Mesodermal cell (in vitro differentiated cells): Measurements from ENCODE around the gene SNX32. TPM values are rescaled to one million over a fixed set of nuclear protein-coding genes. Genes with fewer than 3 reads are reported as not detected.

Experiments used
- H3K27ac ChIP-seq: 2 replicates; pipeline ENCODE4 v1.7.0; 2013; ENCODE audit warnings: mild to moderate bottlenecking, low read depth, low read length, moderate library complexity; ENCODE audit not compliant: severe bottlenecking
- H3K36me3 ChIP-seq: 2 replicates; pipeline ENCODE4 v1.7.1; 2013; ENCODE audit warnings: mild to moderate bottlenecking, low read length, moderate library complexity; ENCODE audit not compliant: control insufficient read depth, insufficient read depth
- H3K4me1 ChIP-seq: one replicate; pipeline ENCODE4 v1.7.1; 2013; ENCODE audit warnings: mild to moderate bottlenecking, low read length; ENCODE audit not compliant: insufficient read depth, control insufficient read depth, poor library complexity, severe bottlenecking
- H3K4me3 ChIP-seq: 2 replicates; pipeline ENCODE4 v1.7.0; 2013; ENCODE audit warnings: low read length, control low read depth, mild to moderate bottlenecking; ENCODE audit not compliant: insufficient read depth, poor library complexity, severe bottlenecking; ENCODE audit errors: extremely low read depth
- H3K9me3 ChIP-seq: 2 replicates; pipeline ENCODE4 v1.7.1; 2013; ENCODE audit warnings: mild to moderate bottlenecking, low read length, moderate library complexity; ENCODE audit not compliant: control insufficient read depth
- WGBS, 2 experiments: methylation state at CpG; one replicate each; pipeline ENCODE4 v1.1.5; 2013; ENCODE audit warnings: missing lambda C conversion rate in 2 of 2; ENCODE audit not compliant: insufficient coverage in 2 of 2; 5-methylcytosine and 5-hydroxymethylcytosine counted together
- polyA plus RNA-seq, 2 experiments: library from polyadenylated mRNA; stranded (reverse); fragments of 50-300 nt; gene quantifications; one replicate each; pipeline ENCODE4 v1.2.3, GENCODE V29; 2013

SNX32 gene
- 2.4 TPM for polyA plus RNA-seq (2013, experiment 1 of 2)
- 1.7 TPM for polyA plus RNA-seq (2013, experiment 2 of 2)

DNA sequence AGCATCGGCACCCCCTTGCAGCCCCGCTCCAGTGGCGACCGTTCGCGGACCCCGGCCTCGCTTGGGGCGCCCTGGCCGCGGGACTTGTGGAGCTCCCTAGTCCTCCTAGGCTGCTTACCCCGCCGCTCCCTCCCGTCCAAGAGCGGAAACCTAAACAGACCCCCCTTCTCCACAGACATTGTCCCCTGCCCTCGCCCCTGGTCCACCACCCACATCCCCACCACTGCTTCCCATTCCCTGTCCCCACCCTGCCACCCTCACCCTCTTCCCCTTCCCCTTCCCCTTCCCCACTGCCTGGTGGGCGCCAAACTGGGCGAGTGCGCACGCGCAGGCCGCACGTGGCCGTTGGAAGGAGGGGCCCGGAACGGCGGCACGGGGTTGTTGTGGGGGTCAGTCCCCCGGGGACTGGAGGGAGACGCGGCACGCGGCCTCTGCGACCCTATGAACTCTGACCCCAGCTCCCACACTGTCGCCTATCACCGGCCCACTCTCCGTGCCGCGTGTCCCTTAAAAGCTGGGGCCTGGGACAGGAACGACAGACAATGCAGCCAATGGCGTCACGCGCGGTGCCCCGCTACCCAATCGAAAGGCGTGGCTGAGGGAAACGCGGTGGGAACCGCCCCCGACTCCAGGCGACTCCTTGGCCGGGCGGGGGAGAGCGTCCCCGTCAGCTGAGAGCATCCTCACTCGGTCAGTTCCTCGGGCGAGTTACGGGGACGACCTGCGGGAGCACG, at the start of gene SNX32:
Gene SNX32 (plus strand): TSS at position 667 of the 734 bp plus-strand sequence. CDS start 103 bp downstream, outside the sequence.
- H3K4me3 ChIP-seq = peak within 1 kb of the TSS; percentile 53
- H3K9me3 ChIP-seq = no peaks in the 10 kb centered on the region
- 5% methylated on average over 50 of the region's 63 CpGs for WGBS, 2 experiments
- H3K36me3 ChIP-seq = no peaks in the 10 kb centered on the region
- H3K27ac ChIP-seq = peak within 1 kb of the TSS; percentile 59
- peaks cover 4% of the 10 kb centered on the region for H3K4me1 ChIP-seq

GRCh38 chr11:65785319-65786007, 48.3 kb upstream of the SNX32 start:
- Histone ChIP-seq H3K4me1 (peaks cover 9% of the 10 kb centered on the region), H3K9me3 (no peaks in the 10 kb centered on the region), H3K27ac (no peak overlapping the region), H3K36me3 (no peaks in the 10 kb centered on the region), H3K4me3 (no peak overlapping the region)
- 84 to 86% methylated on average over 7 to 8 of the region's 8 CpGs for WGBS, 2 experiments

- peaks cover 9% of the 10 kb centered on the region for H3K4me1 ChIP-seq
- 15 to 19% methylated on average over 62 to 73 of the region's 74 CpGs for WGBS, 2 experiments
- no peak overlapping the region for H3K4me3 ChIP-seq
- H3K27ac ChIP-seq = no peak overlapping the region
- H3K36me3 ChIP-seq = no peaks in the 10 kb centered on the region
- no peaks in the 10 kb centered on the region for H3K9me3 ChIP-seq
These were observed 47.6 kb upstream of the SNX32 start for GRCh38 chr11:65786008-65786785.

- 1% methylated on average over 63 to 70 of the region's 112 CpGs for WGBS, 2 experiments
- Histone ChIP-seq H3K4me3 (peak within 1 kb of the TSS; percentile 22), H3K27ac (no peak within 1 kb of the TSS)
These were observed 46.8 kb upstream of the SNX32 start, which contains the start of gene OVOL1 for GRCh38 chr11:65786786-65787636. Gene OVOL1, plus strand, starts transcription at chr11:65787063. Its CDS starts 311 bp downstream, at chr11:65787374.

GRCh38 chr11:65787649-65788622, 45.8 kb upstream of the SNX32 start:
- peak overlapping the region; percentile 22 for H3K4me3 ChIP-seq
- no peak overlapping the region for H3K27ac ChIP-seq
- H3K9me3 ChIP-seq = no peaks in the 10 kb centered on the region
- no peaks in the 10 kb centered on the region for H3K36me3 ChIP-seq
- 1 to 2% methylated on average over 37 to 38 of the region's 64 CpGs for WGBS, 2 experiments
- peaks cover 9% of the 10 kb centered on the region for H3K4me1 ChIP-seq

More at GRCh38 chr11:65786786-65787636, 46.8 kb upstream of the SNX32 start, which contains the start of gene OVOL1:
- Histone ChIP-seq H3K9me3 (no peaks in the 10 kb centered on the region), H3K36me3 (no peaks in the 10 kb centered on the region), H3K4me1 (peaks cover 9% of the 10 kb centered on the region)

DNA sequence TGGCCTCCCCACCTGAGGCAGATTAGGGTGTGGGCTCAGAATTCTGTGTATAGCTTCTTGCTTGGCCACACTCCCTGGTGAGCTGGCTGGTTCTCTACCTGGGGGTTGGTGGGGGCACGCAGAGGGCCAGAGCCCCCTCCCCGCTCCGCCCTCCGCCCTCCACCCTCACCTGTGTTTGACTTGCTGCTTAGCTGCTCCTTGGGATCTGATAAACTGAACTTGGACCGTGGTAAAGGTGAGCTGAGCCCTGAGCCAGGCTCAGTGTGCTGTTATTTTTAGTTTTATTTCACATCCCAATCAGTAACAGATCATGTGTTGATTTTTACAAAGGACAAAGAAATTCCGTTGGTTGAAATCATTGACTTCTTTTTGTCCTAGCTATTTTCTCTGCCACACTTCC, 44.9 kb upstream of the SNX32 start:
- WGBS, 2 experiments = 89 to 91% methylated on average over 4 to 6 of the region's 6 CpGs
- no peak overlapping the region for H3K27ac ChIP-seq

DNA sequence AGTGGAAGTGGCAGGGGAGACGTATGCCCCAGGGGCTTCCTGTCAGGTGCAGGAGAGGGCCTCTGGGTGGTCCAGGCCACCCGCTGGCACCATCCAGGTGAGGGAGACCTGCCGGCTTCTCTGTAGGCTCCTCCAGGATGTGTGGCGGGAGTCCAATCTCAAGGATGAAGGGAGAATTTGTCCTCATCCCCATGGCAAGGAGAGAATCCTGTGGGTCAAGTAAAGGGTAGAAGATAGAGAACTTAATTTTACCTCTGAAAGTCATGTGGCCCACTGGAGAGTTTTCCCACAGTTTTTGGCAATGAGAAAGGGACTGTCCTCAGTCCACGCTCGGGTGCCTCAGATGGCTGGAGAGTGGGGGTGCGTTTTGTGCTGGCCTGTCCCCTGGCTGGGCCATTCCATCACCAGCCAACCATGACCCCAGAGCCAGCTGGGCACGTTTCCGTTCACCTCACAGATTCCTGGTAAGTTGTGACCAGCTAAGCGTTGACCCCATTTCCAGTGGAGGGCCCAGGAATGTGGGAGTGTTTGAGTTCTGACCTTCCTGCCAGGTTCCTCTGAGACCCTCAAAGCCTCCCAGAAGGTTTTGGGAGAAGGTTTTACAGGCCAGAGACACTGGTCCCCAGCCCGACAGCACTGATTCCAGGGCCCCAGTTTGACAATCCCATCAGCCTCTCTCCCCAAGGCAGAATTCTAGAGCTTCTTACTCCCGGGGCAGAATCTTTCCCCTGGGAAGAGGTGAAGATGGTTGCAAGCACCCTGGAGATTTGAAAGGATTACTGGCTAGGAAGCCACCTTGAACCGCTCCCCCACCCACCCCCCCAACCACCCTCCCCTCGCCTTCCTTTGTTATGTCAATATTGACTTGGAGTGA, 44.3 kb upstream of the SNX32 start:
- no peaks in the 10 kb centered on the region for H3K36me3 ChIP-seq
- 77 to 87% methylated on average over 7 to 8 of the region's 14 CpGs for WGBS, 2 experiments
- H3K9me3 ChIP-seq = no peaks in the 10 kb centered on the region
- peaks cover 9% of the 10 kb centered on the region for H3K4me1 ChIP-seq
- no peak overlapping the region for H3K4me3 ChIP-seq
- no peak overlapping the region for H3K27ac ChIP-seq

More for the DNA sequence above, 44.9 kb upstream of the SNX32 start:
- no peak overlapping the region for H3K4me3 ChIP-seq
- no peaks in the 10 kb centered on the region for H3K36me3 ChIP-seq
- H3K4me1 ChIP-seq = peaks cover 9% of the 10 kb centered on the region
- no peaks in the 10 kb centered on the region for H3K9me3 ChIP-seq

- H3K27ac ChIP-seq = no peak overlapping the region
- H3K4me3 ChIP-seq = no peak overlapping the region
- no peaks in the 10 kb centered on the region for H3K9me3 ChIP-seq
- peaks cover 9% of the 10 kb centered on the region for H3K4me1 ChIP-seq
- WGBS, 2 experiments = 79 to 81% methylated on average over 12 to 13 of the region's 13 CpGs
- H3K36me3 ChIP-seq = no peaks in the 10 kb centered on the region
These were observed 43.5 kb upstream of the SNX32 start for GRCh38 chr11:65790104-65790901.
